AG09319 (cell line): ENCODE data around the gene FAM114A2.

Experiments
- DNase-seq: peaks from one replicate; pipeline ENCODE4 v3.0.0-alpha.2; 2010; ENCODE audit warnings: low read depth; ENCODE audit errors: extremely low read depth
- CTCF ChIP-seq: IDR thresholded peaks from 2 replicates; pipeline ENCODE4 v1.5.1; 2011; ENCODE audit warnings: low read depth, mild to moderate bottlenecking, inconsistent platforms, low read length, moderate library complexity

Gene FAM114A2

GRCh38 chr5:154049636-154050035, 10.9 kb upstream of the FAM114A2 start:
- DNase-seq = no peak
- no peak for TF ChIP-seq CTCF

- no peak for TF ChIP-seq CTCF
- DNase-seq = no peak
Measured at GRCh38 chr5:154047324-154047723, 8.6 kb upstream of the FAM114A2 start.

DNA sequence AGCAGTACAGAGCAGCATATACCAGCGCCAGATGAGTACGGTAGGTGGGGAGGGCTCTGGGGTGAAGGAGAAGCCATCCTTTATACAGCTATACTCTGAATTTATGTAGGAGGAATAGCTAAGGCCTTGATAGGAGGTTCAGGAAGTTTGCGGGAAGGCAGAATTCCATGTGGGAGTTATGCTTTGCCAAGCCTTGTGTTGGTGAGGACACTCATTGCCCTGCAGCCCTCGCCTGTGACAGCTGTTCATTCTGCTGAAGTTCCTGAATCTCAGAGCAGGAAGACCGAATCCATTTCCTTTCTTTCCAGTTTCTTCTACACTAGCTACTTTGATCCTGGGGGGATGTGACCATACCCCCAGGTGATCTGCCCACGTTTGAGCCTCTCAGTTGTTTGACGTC, 7.8 kb upstream of the FAM114A2 start:
- no peak for DNase-seq
- TF ChIP-seq CTCF = no peak

DNA sequence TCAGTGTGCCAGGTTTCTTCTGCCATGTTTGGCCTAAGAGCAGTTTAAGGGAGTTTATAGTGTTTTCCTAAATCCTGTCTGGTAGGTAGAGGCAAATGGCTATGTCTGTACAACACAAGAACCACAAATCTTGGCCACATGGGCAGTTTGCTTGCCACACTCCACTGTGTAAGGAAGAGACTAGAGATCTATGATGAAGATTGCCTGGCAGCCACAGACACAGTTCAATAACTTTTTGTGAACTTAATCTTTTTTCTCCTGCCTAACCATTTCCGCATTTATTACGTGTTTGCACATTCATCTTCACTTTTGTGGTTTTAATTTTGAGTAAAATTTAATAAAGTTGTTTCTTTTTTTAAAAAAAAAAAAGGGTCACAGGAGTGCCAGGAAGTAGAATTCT, 5.9 kb upstream of the FAM114A2 start:
- DNase-seq = no peak
- TF ChIP-seq CTCF = no peak

- no peak for DNase-seq
- TF ChIP-seq CTCF = no peak
Measured at GRCh38 chr5:154044099-154044498, 5.4 kb upstream of the FAM114A2 start.

- no peak for DNase-seq
- TF ChIP-seq CTCF = no peak
Measured at GRCh38 chr5:154042766-154043165, 4.1 kb upstream of the FAM114A2 start.

GRCh38 chr5:154039458-154039829, 734 bp upstream of the FAM114A2 start:
- TF ChIP-seq CTCF = no peak

More at GRCh38 chr5:154039458-154039829, 734 bp upstream of the FAM114A2 start:
- DNase-seq = no peak
